GM18520 (cell line): ENCODE data around the gene ARHGAP19.
"Not testable (repeated sequence)": the region's sequence is repeated elsewhere in the genome, so short reads cannot be mapped to it uniquely, and the experiment has no call there.

Source experiments
- ATAC-seq: cut with Tn5 transposase; IDR thresholded peaks from one replicate; pipeline ENCODE4 v1.9.1; 2021; ENCODE audit not compliant: unreplicated experiment

ARHGAP19 gene

DNA sequence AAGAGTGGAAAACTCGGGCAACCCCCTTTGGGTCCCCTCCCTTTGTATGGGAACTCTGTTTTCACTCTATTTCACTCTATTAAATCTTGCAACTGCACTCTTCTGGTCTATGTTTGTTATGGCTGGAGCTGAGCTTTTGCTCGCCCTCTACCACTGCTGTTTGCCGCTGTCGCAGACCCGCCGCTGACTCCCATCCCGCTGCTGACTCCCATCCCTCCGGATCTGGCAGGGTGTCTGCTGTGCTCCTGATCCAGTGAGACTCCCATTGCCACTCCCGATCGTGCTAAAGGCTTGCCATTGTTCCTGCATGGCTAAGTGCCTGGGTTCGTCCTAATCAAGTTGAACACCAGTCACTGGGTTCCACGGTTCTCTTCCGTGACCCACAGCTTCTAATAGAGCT, 2.4 kb downstream of the ARHGAP19 start:
- not testable (repeated sequence) for ATAC-seq

DNA sequence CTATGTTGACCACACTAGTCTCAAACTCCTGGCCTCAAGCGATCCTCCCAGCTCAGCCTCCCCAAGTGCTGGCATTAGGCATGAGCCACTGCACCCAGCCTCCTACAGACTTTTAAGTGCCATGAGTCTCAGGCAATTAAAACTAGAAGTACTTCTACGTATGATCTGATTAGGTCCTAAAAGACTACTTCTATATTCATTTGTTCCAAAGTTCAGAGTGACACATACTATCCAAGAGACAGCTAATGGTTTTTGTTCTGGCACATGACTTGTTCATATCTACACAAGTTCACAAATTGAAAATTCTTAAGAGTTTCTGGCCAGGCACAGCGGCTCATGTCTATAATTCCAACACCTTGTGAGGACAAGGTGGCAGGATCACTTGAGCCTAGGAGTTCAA, 11.7 kb downstream of the ARHGAP19 start:
- ATAC-seq, result no peak

DNA sequence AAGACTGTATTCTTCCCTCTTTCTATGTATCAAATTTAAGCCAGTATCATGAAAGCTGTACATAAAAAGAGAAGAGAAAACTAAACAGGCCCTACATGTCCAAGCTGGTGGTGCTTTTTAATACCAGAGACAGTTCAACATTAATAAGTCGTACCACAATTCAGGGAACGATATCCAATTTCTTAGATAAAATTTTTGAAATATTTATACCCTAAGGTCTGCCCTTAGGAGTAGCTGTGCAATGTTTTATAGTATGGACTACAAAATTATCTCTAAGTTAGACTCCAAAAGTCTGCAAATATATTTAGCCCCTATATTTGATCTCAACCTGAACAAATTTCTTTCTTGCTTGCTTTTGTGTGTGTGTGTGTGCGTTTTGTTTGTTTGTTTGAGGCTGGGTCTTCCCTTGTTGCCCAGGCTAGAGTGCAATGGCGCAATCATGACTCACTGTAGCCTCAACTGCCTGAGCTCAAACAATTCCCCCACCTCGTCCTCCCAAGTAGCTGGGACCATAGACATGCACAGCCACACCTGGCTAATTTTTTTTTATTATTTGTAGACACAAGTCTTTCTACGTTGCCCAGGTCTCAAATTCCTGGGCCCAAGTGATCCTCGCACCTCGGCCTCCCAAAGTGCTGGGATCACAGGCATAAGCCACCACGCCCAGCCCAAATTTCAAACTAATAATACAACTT, 13.2 kb downstream of the ARHGAP19 start:
- ATAC-seq, result no peak

DNA sequence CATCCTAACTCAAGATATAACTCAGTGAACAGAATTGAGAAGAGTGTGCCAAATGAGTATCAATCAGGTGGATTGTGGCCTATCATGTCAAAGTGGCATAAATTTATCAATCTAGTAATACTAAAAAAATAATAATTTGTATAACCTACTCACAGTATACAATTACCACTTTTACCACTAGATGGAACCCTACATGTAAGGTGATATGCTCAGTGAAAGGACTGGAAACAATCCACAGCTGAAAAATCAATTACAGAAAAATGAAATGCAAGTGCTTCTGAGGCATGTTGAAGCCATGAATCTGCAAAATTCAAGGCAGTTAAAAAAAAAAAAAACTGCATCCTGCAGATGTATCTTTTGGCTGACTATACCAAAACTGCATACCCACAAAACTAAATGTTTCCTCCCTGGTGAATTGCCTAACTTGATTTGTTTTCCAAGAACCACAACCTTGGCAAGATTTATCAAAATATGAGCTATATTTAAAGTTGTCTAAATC, 13.9 kb downstream of the ARHGAP19 start:
- no peak for ATAC-seq

GRCh38 chr10:97277551-97277950, 14.9 kb downstream of the ARHGAP19 start:
- ATAC-seq, result no peak

DNA sequence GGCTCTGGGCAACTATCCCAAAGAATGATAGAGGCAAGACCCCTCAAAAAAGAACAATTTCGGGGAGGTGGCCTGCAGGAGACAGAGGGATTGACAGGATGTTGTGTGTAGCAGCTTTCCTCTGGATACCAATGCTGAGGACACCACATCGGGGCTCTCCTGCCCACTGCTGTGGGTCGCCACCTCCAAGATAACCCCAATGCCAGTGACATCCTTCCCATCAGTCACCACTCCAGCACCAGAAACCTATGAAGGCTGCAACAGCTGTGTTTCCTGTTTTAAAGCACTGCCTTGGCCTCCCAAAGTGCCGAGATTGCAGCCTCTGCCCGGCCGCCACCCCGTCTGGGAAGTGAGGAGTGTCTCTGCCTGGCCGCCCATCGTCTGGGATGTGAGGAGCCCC, 17.6 kb downstream of the ARHGAP19 start:
- no peak for ATAC-seq

DNA sequence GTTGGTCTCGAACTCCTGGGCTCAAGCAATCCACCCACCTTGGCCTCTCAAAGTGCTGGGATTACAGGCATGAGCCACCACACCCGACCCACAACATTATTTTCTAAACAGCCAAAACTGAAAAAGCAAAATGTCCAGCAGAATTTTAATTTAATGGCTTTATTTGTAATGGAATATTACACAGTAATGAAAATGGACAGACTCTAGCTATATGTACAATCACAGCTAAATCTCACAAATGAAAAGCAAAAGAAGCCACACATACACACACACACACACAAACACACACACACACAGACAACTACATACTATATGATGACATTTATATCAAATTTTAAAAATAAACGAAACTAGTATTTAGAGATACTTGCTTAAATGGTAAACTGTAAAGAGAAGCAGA, 18.7 kb downstream of the ARHGAP19 start:
- no peak for ATAC-seq

DNA sequence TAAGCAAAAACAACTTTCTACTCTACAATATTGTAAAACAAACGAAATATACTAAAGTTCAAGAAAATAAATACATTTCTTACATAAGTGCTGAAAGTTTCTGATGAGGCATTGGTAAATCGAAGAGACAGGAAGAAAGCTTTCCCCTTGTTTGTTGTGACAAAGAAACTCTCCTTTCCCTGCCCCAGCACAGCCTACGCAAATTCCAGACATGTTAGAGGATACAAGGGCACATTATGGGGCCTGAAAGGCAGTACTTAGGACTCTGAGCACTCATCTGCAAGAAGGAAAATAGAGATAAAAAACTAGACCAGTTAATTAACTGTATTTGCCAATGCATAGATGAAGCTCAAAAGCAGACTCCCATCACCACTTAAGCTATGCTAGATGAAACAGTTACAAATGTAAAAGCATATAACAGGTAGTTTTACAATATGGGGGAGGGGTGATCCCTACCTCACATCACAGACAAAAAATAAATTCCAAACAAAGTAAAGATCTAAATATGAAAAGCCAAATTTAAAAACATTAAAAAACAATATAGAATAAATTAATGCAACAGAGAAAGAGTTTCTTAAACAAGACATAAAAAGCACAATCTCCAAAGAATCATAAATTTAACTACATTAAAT, 21.8 kb downstream of the ARHGAP19 start:
- no peak for ATAC-seq

DNA sequence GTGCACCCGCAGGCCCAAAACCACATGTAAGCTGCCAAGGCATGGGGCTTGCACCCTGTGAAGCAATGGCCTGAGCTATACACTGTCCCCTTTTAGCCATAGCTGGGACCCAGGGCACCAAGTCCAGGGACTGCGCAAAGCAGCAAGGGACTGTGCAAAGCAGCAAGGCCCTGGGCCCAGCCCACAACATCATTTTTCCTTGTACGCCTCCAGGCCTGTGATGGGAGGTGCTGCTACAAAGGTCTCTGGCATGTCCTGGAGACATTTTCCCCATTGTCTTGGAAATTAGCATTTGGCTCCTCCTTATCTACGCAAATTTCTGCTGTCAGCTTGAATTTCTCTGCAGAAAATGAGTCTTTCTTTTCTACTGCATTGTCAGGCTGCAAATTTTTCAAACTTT, 24.8 kb downstream of the ARHGAP19 start:
- ATAC-seq, result no peak

- not testable (repeated sequence) for ATAC-seq
Observed at GRCh38 chr10:97265095-97265494, 27.3 kb downstream of the ARHGAP19 start.

GRCh38 chr10:97263971-97264370, 28.5 kb downstream of the ARHGAP19 start:
- ATAC-seq, result no peak

- ATAC-seq, result no peak
Observed at GRCh38 chr10:97261656-97262055, 30.8 kb downstream of the ARHGAP19 start.

DNA sequence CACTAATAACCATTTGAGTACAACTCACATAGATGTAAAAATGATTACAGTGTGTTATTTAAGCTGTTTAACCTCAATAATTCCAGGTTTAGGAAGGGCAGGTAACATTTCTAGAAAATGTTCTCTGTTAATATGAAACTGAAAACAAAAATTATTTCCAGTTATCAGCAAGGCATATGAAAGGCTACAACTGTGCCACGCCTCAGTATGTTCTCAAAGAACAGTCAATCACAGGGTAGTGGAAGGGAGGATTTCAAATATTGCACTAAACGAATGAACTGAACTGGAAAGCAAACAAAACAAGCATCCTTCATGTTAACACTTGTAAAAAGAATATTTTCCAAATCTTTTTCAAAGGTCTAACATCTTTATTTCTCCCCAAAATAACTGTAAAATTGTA, 31.3 kb downstream of the ARHGAP19 start:
- no peak for ATAC-seq

- no peak for ATAC-seq
Observed at GRCh38 chr10:97259119-97259518, 33.3 kb downstream of the ARHGAP19 start.

GRCh38 chr10:97256356-97256755, 36.1 kb downstream of the ARHGAP19 start:
- no peak for ATAC-seq

GRCh38 chr10:97255512-97256293, 36.7 kb downstream of the ARHGAP19 start:
- ATAC-seq, result no peak

DNA sequence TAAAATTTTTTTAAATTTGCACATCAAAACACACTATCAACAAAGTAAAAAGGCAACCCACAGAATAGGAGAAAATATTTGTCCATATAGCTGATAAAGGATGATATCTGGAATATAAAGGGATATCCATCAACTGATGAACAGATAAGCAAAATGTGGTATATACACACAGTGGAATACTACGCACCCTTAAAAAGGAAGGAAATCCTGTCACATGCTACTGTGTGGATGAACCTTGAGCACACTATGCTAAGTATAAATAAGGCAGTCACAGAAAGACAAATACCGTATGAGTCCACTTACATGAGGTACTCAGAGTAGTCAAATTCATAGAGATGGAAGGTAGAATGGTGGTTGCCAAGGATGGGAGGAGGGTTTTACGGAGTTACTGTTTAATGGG, 37.7 kb downstream of the ARHGAP19 start:
- ATAC-seq, result no peak

GRCh38 chr10:97250952-97251351, 41.5 kb downstream of the ARHGAP19 start:
- ATAC-seq, result no peak

- ATAC-seq, result no peak
Observed at GRCh38 chr10:97243836-97244235, 48.6 kb downstream of the ARHGAP19 start.

DNA sequence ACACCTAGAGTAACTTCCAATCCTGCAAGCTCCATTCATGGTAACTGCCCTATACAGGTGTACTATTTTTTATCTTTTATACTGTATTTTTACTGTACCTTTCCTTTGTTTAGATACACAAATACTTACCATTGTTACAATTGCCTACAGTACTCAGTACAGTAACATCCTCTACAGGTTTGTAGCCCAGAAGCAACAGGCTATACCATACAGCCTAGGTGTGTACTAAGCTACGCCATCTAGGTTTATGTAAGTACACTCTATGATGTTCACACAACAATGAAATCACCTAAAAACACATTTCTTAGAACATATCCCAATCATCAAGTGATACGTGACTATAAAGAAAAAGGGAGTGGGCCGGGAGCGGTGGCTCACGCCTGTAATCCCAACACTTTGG, 53.6 kb downstream of the ARHGAP19 start:
- ATAC-seq, result no peak

GRCh38 chr10:97235353-97235752, 57.1 kb downstream of the ARHGAP19 start:
- no peak for ATAC-seq

- ATAC-seq, result no peak
Observed at GRCh38 chr10:97234400-97234799, 58.0 kb downstream of the ARHGAP19 start.
